Measurements from ENCODE around the gene RFX8. TPM values are rescaled to one million over a fixed set of nuclear protein-coding genes. Genes with fewer than 3 reads are reported as not detected.
"Not testable (repeated sequence)": the region's sequence is repeated elsewhere in the genome, so short reads cannot be mapped to it uniquely, and the experiment has no call there.

The RFX8 gene
- total RNA-seq, 1 experiment from 2014 or later = not detected

GRCh38 chr2:101440127-101440738 lies 34.7 kb downstream of the RFX8 start:
- no peaks in the 10 kb centered on the region for H3K4me1 ChIP-seq
- BruUV-seq (replicated peaks) = no TSS peak
- CTCF ChIA-PET = no interaction called here
- H3K36me3 ChIP-seq (ENCODE audit: control insufficient read depth, insufficient read depth, low read length) = no peaks in the 10 kb centered on the region
- intact Hi-C loops (cut with micrococcal nuclease; ENCODE audit: unreplicated experiment) = no loop called here
- no peak overlapping the region for H3K4me3 Mint-ChIP-seq (ENCODE audit: unreplicated experiment)
- H3K9me3 Mint-ChIP-seq (ENCODE audit: unreplicated experiment) = no peaks in the 10 kb centered on the region
- POLR2A ChIA-PET = no interaction called here
- DNase-seq = no peak
- H3K27me3 Mint-ChIP-seq (ENCODE audit: insufficient read depth, unreplicated experiment) = no peaks in the 10 kb centered on the region
- no peak overlapping the region for H3K27ac Mint-ChIP-seq (ENCODE audit: unreplicated experiment)
- no peaks in the 10 kb centered on the region for H3K36me3 Mint-ChIP-seq (ENCODE audit: insufficient read depth, unreplicated experiment)
- H3K27me3 ChIP-seq (replicated peaks; ENCODE audit: control insufficient read depth, insufficient read depth, low read length) = no peaks in the 10 kb centered on the region
- TF ChIP-seq CTCF (IDR thresholded peaks at IDR 0.05; ENCODE audit: insufficient read depth in 1 of 2, low read depth in 1 of 2, low read length in 1 of 2, severe bottlenecking in 1 of 2, unreplicated experiment in 1 of 2) = no peak
- H3K4me3 ChIP-seq (ENCODE audit: low read depth, low read length) = no peak overlapping the region
- H3K9me3 ChIP-seq = no peaks in the 10 kb centered on the region
- H3K4me1 Mint-ChIP-seq (ENCODE audit: low read depth, unreplicated experiment) = no peaks in the 10 kb centered on the region

- Histone ChIP-seq H3K4me1 (no peaks in the 10 kb centered on the region), H3K4me3 (ENCODE audit: low read depth, low read length) (no peak overlapping the region), H3K27me3 (replicated peaks; ENCODE audit: control insufficient read depth, insufficient read depth, low read length) (no peaks in the 10 kb centered on the region), H3K36me3 (ENCODE audit: control insufficient read depth, insufficient read depth, low read length) (no peaks in the 10 kb centered on the region), H3K9me3 (no peaks in the 10 kb centered on the region)
- CTCF ChIA-PET = no interaction called here
- no peaks in the 10 kb centered on the region for H3K9me3 Mint-ChIP-seq (ENCODE audit: unreplicated experiment)
- H3K27ac Mint-ChIP-seq (ENCODE audit: unreplicated experiment) = no peak overlapping the region
- intact Hi-C loops (cut with micrococcal nuclease; ENCODE audit: unreplicated experiment) = no loop called here
- TF ChIP-seq CTCF (IDR thresholded peaks at IDR 0.05; ENCODE audit: insufficient read depth in 1 of 2, low read depth in 1 of 2, low read length in 1 of 2, severe bottlenecking in 1 of 2, unreplicated experiment in 1 of 2) = no peak
- DNase-seq = no peak
- POLR2A ChIA-PET = no interaction called here
- BruUV-seq (replicated peaks) = no TSS peak
- H3K27me3 Mint-ChIP-seq (ENCODE audit: insufficient read depth, unreplicated experiment) = no peaks in the 10 kb centered on the region
- no peak overlapping the region for H3K4me3 Mint-ChIP-seq (ENCODE audit: unreplicated experiment)
- no peaks in the 10 kb centered on the region for H3K36me3 Mint-ChIP-seq (ENCODE audit: insufficient read depth, unreplicated experiment)
- H3K4me1 Mint-ChIP-seq (ENCODE audit: low read depth, unreplicated experiment) = no peaks in the 10 kb centered on the region
These were observed 35.2 kb downstream of the RFX8 start for GRCh38 chr2:101439716-101440115.

- H3K27me3 Mint-ChIP-seq (ENCODE audit: insufficient read depth, unreplicated experiment); H3K9me3 Mint-ChIP-seq (ENCODE audit: unreplicated experiment); BruUV-seq (replicated peaks); H3K27ac Mint-ChIP-seq (ENCODE audit: unreplicated experiment); intact Hi-C loops (cut with micrococcal nuclease; ENCODE audit: unreplicated experiment); H3K9me3 ChIP-seq; H3K27me3 ChIP-seq (replicated peaks; ENCODE audit: control insufficient read depth, insufficient read depth, low read length); DNase-seq; H3K4me1 Mint-ChIP-seq (ENCODE audit: low read depth, unreplicated experiment); POLR2A ChIA-PET; H3K36me3 ChIP-seq (ENCODE audit: control insufficient read depth, insufficient read depth, low read length); H3K4me1 ChIP-seq; H3K36me3 Mint-ChIP-seq (ENCODE audit: insufficient read depth, unreplicated experiment); H3K4me3 Mint-ChIP-seq (ENCODE audit: unreplicated experiment); H3K4me3 ChIP-seq (ENCODE audit: low read depth, low read length); CTCF ChIA-PET: not testable (repeated sequence)
These were observed 36.4 kb downstream of the RFX8 start for GRCh38 chr2:101438555-101438954.
